HG02642 (cell line): ENCODE results near the gene SYT2.
"Not testable (repeated sequence)": the region's sequence is repeated elsewhere in the genome, so short reads cannot be mapped to it uniquely, and the experiment has no call there.

Source experiments
- ATAC-seq: cut with Tn5 transposase; IDR thresholded peaks from one replicate; pipeline ENCODE4 v1.9.1; 2021; ENCODE audit warnings: mild to moderate bottlenecking; ENCODE audit not compliant: unreplicated experiment, poor library complexity

The SYT2 gene

GRCh38 chr1:202556037-202556436 is 154.2 kb downstream of the SYT2 start:
- ATAC-seq = not testable (repeated sequence)

GRCh38 chr1:202554619-202555018 is 155.6 kb downstream of the SYT2 start:
- not testable (repeated sequence) for ATAC-seq

GRCh38 chr1:202553560-202554038 is 156.7 kb downstream of the SYT2 start:
- peak; percentile 58 for ATAC-seq

- not testable (repeated sequence) for ATAC-seq
Measured at GRCh38 chr1:202553078-202553477, 157.2 kb downstream of the SYT2 start.

- ATAC-seq = not testable (repeated sequence)
Measured at GRCh38 chr1:202552615-202553014, 157.6 kb downstream of the SYT2 start.

- ATAC-seq = no peak
Measured at GRCh38 chr1:202551683-202552082, 158.6 kb downstream of the SYT2 start.

- ATAC-seq = not testable (repeated sequence)
Measured at GRCh38 chr1:202550088-202550487, 160.2 kb downstream of the SYT2 start.

- no peak for ATAC-seq
Measured at GRCh38 chr1:202547215-202547614, 163.0 kb downstream of the SYT2 start.

- peak; percentile 85 for ATAC-seq
Measured at GRCh38 chr1:202546796-202547195, 163.5 kb downstream of the SYT2 start.

- ATAC-seq = peak; percentile 28
Measured at GRCh38 chr1:202546377-202546776, 163.9 kb downstream of the SYT2 start.

GRCh38 chr1:202545647-202546303 is 164.5 kb downstream of the SYT2 start:
- not testable (repeated sequence) for ATAC-seq

GRCh38 chr1:202544766-202545449 is 165.3 kb downstream of the SYT2 start:
- not testable (repeated sequence) for ATAC-seq

GRCh38 chr1:202543537-202543936 is 166.7 kb downstream of the SYT2 start:
- not testable (repeated sequence) for ATAC-seq

GRCh38 chr1:202542415-202542814 is 167.8 kb downstream of the SYT2 start:
- ATAC-seq = not testable (repeated sequence)

GRCh38 chr1:202540858-202541257 is 169.4 kb downstream of the SYT2 start:
- not testable (repeated sequence) for ATAC-seq
